Measurements from ENCODE around the gene LCMT2. TPM values are rescaled to one million over a fixed set of nuclear protein-coding genes. Genes with fewer than 3 reads are reported as not detected.

The LCMT2 gene
- total and polyA plus RNA-seq, 2 of the 8 experiments (the other 6 are each of a cell fraction or from before 2014, with no cell fraction given) = 11.2 to 11.9 TPM

DNA sequence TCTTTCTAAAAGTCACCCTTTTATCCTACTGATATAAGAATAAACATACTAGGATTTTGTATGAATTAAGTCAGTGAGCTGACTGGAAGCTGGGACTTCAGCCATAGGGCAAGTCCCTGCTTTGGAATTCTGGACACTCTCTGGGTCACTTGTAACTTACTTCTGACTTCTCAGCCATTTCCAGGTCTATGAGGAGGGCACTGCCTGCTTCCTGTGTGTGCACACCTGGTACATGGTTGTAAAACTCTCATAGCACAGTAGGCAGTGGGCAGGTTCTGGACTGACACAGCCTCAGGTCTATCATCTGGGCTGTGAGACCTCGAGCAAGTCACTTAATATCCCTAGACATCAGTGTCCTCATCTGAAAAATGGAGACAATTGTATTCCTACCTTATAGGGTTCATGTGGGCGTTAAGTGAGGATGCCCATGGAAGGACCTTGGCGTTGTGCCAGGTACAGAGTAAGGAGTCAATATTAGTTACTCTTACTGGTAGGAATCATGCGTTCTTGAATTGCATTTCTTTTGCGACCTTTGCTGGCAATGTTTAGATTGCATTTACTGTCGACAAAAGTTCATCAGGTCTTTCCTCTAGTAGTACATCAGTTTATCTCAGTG is 36.2 kb downstream of the LCMT2 start:
- Histone ChIP-seq H3K4me1 (replicated peaks in 1 of 4; ENCODE audit: control insufficient read depth in 3 of 4, insufficient read depth in 4 of 4, low read length in 3 of 4) (peaks cover 0 to 11% (median under 1%) of the 10 kb centered on the region in 4 experiments; a peak in 4 of 7 replicates), H4K8ac (ENCODE audit: extremely low read depth, insufficient read depth, low read length) (no peak overlapping the region), H3K79me2 (ENCODE audit: control insufficient read depth in 1 of 2, insufficient read depth in 2 of 2, low read length in 2 of 2) (no peaks in the 10 kb centered on the region), H3K14ac (ENCODE audit: insufficient read length) (no peak overlapping the region), H4K20me1 (replicated peaks in 1 of 2; ENCODE audit: control insufficient read depth in 1 of 2, insufficient read depth in 2 of 2, low read length in 2 of 2) (no peaks in the 10 kb centered on the region), H2AK5ac (ENCODE audit: low read depth, low read length) (no peak overlapping the region), H3K4me2 (ENCODE audit: insufficient read depth in 1 of 2, low read depth in 2 of 2, low read length in 2 of 2) (peak overlapping the region; percentile 2 to 39; a peak in 1 of 4 replicates), H3K4me3 (ENCODE audit: extremely low read depth in 1 of 4, insufficient read depth in 2 of 4, low read depth in 3 of 4, low read length in 4 of 4) (no peak overlapping the region), H2BK20ac (ENCODE audit: low read length) (peak overlapping the region; percentile 48; the same call in 1 of the 2 replicates), H2BK5ac (ENCODE audit: low read depth, low read length) (no peak overlapping the region; the same call in 1 of the 2 replicates), H3K9ac (replicated peaks in 1 of 4; ENCODE audit: extremely low read depth in 1 of 4, low read depth in 3 of 4, low read length in 3 of 4) (no peak overlapping the region), H4K5ac (ENCODE audit: insufficient read length, low read depth, low read length) (no peak overlapping the region), H2AFZ (ENCODE audit: low read length) (no peak overlapping the region), H3K27ac (ENCODE audit: low read depth, low read length) (no peak overlapping the region), H2BK15ac (ENCODE audit: low read length) (no peak overlapping the region), H2BK120ac (replicated peaks; ENCODE audit: low read depth, low read length) (no peak overlapping the region), H3K56ac (replicated peaks; ENCODE audit: insufficient read length, low read depth, low read length) (no peak overlapping the region), H3K27me3 (replicated peaks in 1 of 4; ENCODE audit: control insufficient read depth in 3 of 4, extremely low read depth in 1 of 4, insufficient read depth in 3 of 4, low read length in 3 of 4) (no peaks in the 10 kb centered on the region; a peak in 2 of 7 replicates), H3K23ac (ENCODE audit: insufficient read length) (no peak overlapping the region), H2BK12ac (ENCODE audit: low read depth, low read length) (no peak overlapping the region), H3K23me2 (ENCODE audit: low read depth, low read length) (no peaks in the 10 kb centered on the region), H3K4ac (replicated peaks; ENCODE audit: insufficient read length, low read depth, low read length) (no peak overlapping the region), H3K79me1 (ENCODE audit: low read depth, low read length) (no peaks in the 10 kb centered on the region), H4K91ac (replicated peaks; ENCODE audit: insufficient read length, low read length) (peak overlapping the region; percentile 30), H3K9me3 (ENCODE audit: insufficient read depth in 2 of 2, low read depth in 1 of 2, low read length in 1 of 2) (no peaks in the 10 kb centered on the region), H3K36me3 (ENCODE audit: control insufficient read depth in 2 of 4, insufficient read depth in 4 of 4, low read length in 3 of 4) (no peaks in the 10 kb centered on the region), H3K18ac (ENCODE audit: extremely low read depth, low read length) (no peak overlapping the region)
- DNase-seq (ENCODE audit: low read depth in 1 of 2, low spot score in 2 of 2) (no peak), FAIRE-seq (no peak)
- POLR2A ChIA-PET (ENCODE audit: partially characterized antibody) = interaction anchor here (1.0 to 1.6 kb wide), 2 partner anchors 10 to 130 kb away, joined by 3 to 4 read pairs; no protein-coding TSS in a partner anchor
- CTCF ChIA-PET (ENCODE audit: partially characterized antibody) = interaction anchor here (0.6 to 1.6 kb wide), 4 partner anchors 28 to 104 kb away, joined by 3 to 4 read pairs (median 4); no protein-coding TSS in a partner anchor
- 93% methylated on average over 6 of the region's 6 CpGs; no CpG with 5 or more reads in 1 of the 2 experiments for WGBS, 2 experiments (ENCODE audit: extremely low coverage in 1 of 2, insufficient coverage in 1 of 2, insufficient read length in 1 of 2, insufficient replicate concordance in 2 of 2, low coverage in 1 of 2, low lambda C conversion rate in 2 of 2, missing lambda C conversion rate in 1 of 2)
- no peak for TF ChIP-seq NANOG (IDR thresholded peaks at IDR 0.05; ENCODE audit: insufficient read depth, low read depth, low read length, poor library complexity, severe bottlenecking)
- TF ChIP-seq KDM1A (IDR thresholded peaks at IDR 0.05; ENCODE audit: borderline replicate concordance, low read length) = no peak
- no peak for TF ChIP-seq HDAC2 (IDR thresholded peaks at IDR 0.05; ENCODE audit: borderline replicate concordance in 1 of 2, low read depth in 2 of 2, low read length in 2 of 2)
- TF ChIP-seq BCL11A (IDR thresholded peaks at IDR 0.05; ENCODE audit: low read depth in 2 of 2, low read length in 2 of 2) = no peak
- TF ChIP-seq SAP30 (IDR thresholded peaks at IDR 0.05; ENCODE audit: insufficient read depth, insufficient replicate concordance, low read length) = no peak
- TF ChIP-seq TBP (IDR thresholded peaks at IDR 0.05; ENCODE audit: low read depth, low read length) = no peak
- no peak for TF ChIP-seq CTCF (IDR thresholded peaks at IDR 0.05; ENCODE audit: control extremely low read depth in 1 of 3, insufficient read depth in 1 of 3, low read depth in 1 of 3, low read length in 3 of 3)
- no peak for TF ChIP-seq POLR2AphosphoS5 (IDR thresholded peaks at IDR 0.05; ENCODE audit: low read depth, low read length)
- no peak for TF ChIP-seq SIRT6 (IDR thresholded peaks at IDR 0.05; ENCODE audit: low read length)

Measured in H1 (cell line).